22Rv1 (cell line): ENCODE measurements around the gene TIGIT.

Experiments used
- ZFX ChIP-seq: fragments of 450-650 bp; IDR thresholded peaks from 2 replicates; pipeline ENCODE4 v1.6.1; 2017; ENCODE audit warnings: antibody characterized with exemption, borderline replicate concordance
- TF ChIP-seq, protein P1 (sequence below): fragments of 450-650 bp; IDR thresholded peaks from 2 replicates; pipeline ENCODE4 v1.5.1; 2017; ENCODE audit warnings: mild to moderate bottlenecking

DNA sequence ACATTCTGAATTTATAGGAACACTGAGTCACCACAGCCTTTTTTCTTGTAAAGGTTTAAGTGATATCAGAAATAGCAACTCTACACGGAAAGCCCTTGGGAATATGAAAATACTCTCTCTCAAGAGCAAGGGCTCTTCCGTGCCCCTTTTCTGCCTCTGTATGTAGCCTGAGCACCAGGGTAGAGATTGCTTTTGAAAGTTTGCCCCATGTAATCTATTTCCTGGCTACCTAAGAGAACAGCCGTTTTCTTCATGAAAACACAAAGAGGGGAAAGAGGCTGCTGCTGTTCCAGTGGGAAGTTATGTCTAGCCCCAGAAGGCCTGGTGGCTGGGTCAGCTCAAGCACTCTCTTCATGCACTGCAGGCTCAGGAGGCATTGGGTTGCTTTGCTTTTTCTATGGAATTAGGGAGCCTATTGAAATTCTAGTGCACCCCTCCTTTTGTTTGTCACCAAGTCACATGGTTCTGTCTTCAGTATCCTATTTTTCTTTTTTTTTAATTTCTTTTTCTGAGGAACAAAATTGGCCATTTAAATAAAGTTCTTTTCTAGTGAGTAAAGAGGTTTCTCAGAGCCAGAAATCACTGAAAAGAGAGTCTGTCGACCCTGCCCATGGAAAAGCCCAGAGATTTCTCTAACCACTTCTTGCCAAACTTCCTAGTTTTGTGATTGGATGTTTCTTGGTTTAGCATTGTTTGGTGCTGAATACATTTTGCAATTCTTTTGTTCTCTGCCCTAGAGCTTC lies 39.5 kb downstream of the TIGIT start:
- TF ChIP-seq, protein P1, sequence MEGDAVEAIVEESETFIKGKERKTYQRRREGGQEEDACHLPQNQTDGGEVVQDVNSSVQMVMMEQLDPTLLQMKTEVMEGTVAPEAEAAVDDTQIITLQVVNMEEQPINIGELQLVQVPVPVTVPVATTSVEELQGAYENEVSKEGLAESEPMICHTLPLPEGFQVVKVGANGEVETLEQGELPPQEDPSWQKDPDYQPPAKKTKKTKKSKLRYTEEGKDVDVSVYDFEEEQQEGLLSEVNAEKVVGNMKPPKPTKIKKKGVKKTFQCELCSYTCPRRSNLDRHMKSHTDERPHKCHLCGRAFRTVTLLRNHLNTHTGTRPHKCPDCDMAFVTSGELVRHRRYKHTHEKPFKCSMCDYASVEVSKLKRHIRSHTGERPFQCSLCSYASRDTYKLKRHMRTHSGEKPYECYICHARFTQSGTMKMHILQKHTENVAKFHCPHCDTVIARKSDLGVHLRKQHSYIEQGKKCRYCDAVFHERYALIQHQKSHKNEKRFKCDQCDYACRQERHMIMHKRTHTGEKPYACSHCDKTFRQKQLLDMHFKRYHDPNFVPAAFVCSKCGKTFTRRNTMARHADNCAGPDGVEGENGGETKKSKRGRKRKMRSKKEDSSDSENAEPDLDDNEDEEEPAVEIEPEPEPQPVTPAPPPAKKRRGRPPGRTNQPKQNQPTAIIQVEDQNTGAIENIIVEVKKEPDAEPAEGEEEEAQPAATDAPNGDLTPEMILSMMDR = no peak
- no peak for TF ChIP-seq ZFX
